ENCODE results near the gene NOP9. TPM values are rescaled to one million over a fixed set of nuclear protein-coding genes. Genes with fewer than 3 reads are reported as not detected.

NOP9 gene
- total RNA-seq, 4 donors from 2014 or later: 14.5 to 30.0 (median 22.4) TPM

DNA sequence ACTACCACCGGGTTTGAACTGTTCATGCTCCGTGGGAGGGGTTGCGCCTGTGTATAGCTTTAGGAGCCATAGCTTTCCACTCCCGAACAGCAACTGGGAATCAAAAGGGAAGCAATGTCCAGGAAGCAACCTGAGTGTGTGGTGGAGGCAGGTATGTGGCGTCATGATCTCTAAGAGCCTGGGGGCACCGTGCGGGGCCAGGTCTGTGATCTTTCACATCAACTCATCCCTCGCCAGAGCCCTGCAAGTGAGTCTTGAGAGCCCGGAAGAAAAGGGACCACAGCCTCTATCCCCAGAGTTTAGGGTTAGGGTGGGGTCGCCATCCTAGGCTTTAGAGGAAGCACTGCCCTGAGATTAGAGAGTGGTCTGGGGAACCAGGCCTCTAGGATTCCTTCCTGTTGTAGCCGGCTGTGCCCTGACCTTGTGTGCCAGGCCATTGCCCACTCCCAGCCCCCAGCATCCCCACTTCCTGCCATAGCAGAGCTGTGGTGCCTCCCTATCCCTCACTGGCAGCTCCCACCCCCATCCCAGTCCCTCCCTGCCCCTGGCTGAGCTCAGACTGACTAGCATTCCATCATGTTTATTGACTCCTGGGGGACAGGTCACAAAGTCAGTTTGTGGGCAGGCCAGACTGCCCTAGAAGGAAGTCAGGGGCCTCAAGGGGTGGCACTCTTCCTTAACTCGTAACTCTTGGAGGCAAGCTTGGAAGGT, 36.0 kb downstream of the NOP9 start:
- TF ChIP-seq, protein P1, sequence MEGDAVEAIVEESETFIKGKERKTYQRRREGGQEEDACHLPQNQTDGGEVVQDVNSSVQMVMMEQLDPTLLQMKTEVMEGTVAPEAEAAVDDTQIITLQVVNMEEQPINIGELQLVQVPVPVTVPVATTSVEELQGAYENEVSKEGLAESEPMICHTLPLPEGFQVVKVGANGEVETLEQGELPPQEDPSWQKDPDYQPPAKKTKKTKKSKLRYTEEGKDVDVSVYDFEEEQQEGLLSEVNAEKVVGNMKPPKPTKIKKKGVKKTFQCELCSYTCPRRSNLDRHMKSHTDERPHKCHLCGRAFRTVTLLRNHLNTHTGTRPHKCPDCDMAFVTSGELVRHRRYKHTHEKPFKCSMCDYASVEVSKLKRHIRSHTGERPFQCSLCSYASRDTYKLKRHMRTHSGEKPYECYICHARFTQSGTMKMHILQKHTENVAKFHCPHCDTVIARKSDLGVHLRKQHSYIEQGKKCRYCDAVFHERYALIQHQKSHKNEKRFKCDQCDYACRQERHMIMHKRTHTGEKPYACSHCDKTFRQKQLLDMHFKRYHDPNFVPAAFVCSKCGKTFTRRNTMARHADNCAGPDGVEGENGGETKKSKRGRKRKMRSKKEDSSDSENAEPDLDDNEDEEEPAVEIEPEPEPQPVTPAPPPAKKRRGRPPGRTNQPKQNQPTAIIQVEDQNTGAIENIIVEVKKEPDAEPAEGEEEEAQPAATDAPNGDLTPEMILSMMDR (IDR thresholded peaks at IDR 0.05): no peak
- no peak for TF ChIP-seq POLR2A (IDR thresholded peaks at IDR 0.05)
- peak overlapping the region in 2 of 4 donors; percentile 22 to 42 for H3K27ac ChIP-seq
- peaks cover 5 to 49% (median 32%) of the 10 kb centered on the region in 4 donors for H3K4me1 ChIP-seq
- H3K9me3 ChIP-seq: no peaks in the 10 kb centered on the region
- H3K27me3 ChIP-seq: peaks cover 0 to 12% of the 10 kb centered on the region in 2 donors
- no peak for DNase-seq
- H3K36me3 ChIP-seq: peaks cover 0 to 26% (median 0%) of the 10 kb centered on the region in 3 donors
- H3K4me3 ChIP-seq: no peak overlapping the region

- Histone ChIP-seq H3K36me3 (peaks cover 0 to 26% (median 0%) of the 10 kb centered on the region in 3 donors), H3K27me3 (peaks cover 0 to 12% of the 10 kb centered on the region in 2 donors), H3K4me3 (no peak overlapping the region), H3K27ac (no peak overlapping the region), H3K9me3 (no peaks in the 10 kb centered on the region), H3K4me1 (peaks cover 5 to 47% (median 30%) of the 10 kb centered on the region in 4 donors)
- no peak for DNase-seq
- TF ChIP-seq POLR2A (IDR thresholded peaks at IDR 0.05): no peak
- TF ChIP-seq, protein P1 (IDR thresholded peaks at IDR 0.05): no peak
These were observed 37.6 kb downstream of the NOP9 start for GRCh38 chr14:24337144-24337823.

DNA sequence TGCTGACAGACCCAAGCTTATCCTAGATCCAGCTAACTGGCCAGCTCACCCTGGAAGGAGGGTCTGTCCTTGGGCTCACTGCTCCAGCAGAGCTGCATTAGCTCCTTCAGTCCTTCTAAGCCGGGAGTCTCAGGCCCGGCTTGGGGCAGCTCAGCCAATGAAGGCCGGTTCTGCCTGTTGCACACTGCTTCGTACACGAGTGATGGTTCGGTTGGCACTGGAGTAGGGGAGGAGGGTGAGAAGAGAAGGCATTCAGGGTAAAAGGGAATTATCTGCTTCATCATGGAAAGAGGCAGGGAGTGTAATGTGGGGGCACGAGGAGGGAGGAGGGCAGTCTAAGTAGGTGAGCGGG, 38.1 kb downstream of the NOP9 start:
- no peak overlapping the region for H3K4me3 ChIP-seq
- H3K27me3 ChIP-seq: peaks cover 0 to 12% of the 10 kb centered on the region in 2 donors
- no peak overlapping the region for H3K27ac ChIP-seq
- H3K9me3 ChIP-seq: no peaks in the 10 kb centered on the region
- H3K4me1 ChIP-seq: peaks cover 0 to 42% (median 25%) of the 10 kb centered on the region in 4 donors
- H3K36me3 ChIP-seq: peaks cover 0 to 26% (median 0%) of the 10 kb centered on the region in 3 donors
- TF ChIP-seq, protein P1 (IDR thresholded peaks at IDR 0.05): no peak
- TF ChIP-seq POLR2A (IDR thresholded peaks at IDR 0.05): no peak
- no peak for DNase-seq

GRCh38 chr14:24338843-24339242, 39.2 kb downstream of the NOP9 start:
- Histone ChIP-seq H3K4me3 (peak overlapping the region; percentile 66 to 75 (median 70)), H3K27ac (peak overlapping the region in 1 of 4 donors; percentile 83), H3K9me3 (no peaks in the 10 kb centered on the region), H3K4me1 (peaks cover 0 to 32% (median 16%) of the 10 kb centered on the region in 4 donors), H3K36me3 (peaks cover 0 to 26% (median 0%) of the 10 kb centered on the region in 3 donors), H3K27me3 (peaks cover 0 to 12% of the 10 kb centered on the region in 2 donors)
- TF ChIP-seq POLR2A (IDR thresholded peaks at IDR 0.05): no peak
- TF ChIP-seq, protein P1 (IDR thresholded peaks at IDR 0.05): no peak
- DNase-seq: no peak

DNA sequence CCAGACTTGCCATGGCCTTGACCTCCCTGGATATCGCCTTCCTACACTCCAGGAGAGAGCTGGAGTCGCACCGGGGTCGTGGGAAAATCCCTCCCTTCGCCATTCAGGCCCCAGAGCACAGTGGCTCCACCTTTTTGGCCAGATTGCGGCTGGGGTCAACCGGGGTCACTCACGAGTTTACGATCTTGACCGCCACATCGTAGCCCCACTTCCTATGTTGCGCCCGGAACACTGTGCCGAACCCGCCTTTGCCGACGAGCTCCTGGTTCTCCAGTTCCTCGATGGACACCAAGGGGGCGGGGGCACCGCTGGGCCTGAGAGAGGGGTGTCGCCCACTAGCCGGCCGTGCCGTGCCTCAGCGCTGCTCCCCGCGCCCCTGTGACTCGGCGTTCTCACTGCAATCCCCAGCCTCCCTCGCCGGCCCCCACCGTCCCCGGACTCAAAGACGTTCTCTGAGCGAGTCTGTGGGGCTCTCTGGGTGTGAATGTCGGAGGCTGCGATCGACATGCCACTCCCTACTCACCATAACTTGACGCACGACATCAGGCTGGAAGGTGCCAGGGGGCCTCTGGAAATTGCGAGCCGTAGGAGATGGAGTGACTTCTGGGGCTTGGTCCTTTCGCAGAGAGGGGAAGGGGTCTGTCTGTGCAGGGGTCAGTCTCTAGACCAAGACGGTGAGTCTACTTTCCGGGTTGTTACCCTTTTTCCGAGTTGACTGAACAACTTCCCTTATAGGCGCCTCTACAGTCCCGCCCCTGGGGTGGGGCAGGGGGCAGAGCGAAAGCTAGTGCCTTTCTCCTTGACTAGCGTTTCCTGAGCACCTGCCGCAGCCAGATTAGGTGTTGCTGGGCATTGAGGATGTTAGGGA, 39.9 kb downstream of the NOP9 start, which contains the start of gene RIPK3:
Gene RIPK3, minus strand, starts transcription at position 708 of the 868 bp plus-strand sequence. Its CDS starts 165 bp downstream, at position 543.
- Histone ChIP-seq H3K4me1 (peaks cover 0 to 26% (median 10%) of the 10 kb centered on the region in 4 donors), H3K4me3 (peak within 1 kb of the TSS; percentile 66 to 75 (median 70)), H3K36me3 (peaks cover 0 to 26% (median 0%) of the 10 kb centered on the region in 3 donors), H3K27ac (peak within 1 kb of the TSS; percentile 58 to 83 (median 78)), H3K27me3 (peaks cover 0 to 9% of the 10 kb centered on the region in 2 donors), H3K9me3 (no peaks in the 10 kb centered on the region)
- peak; percentile 84 to 93 (median 87) for DNase-seq
- TF ChIP-seq, protein P1 (IDR thresholded peaks at IDR 0.05): no peak
- peak; percentile 44 to 50 for TF ChIP-seq POLR2A (IDR thresholded peaks at IDR 0.05)
